Tibial nerve (tissue), 4 donors: ENCODE results near the gene MOSPD3. TPM values are rescaled to one million over a fixed set of nuclear protein-coding genes. Genes with fewer than 3 reads are reported as not detected.

Source experiments
- DNase-seq, 2 donors: peaks; one replicate each; pipeline ENCODE4 v3.0.0-alpha.2; 2019; ENCODE audit warnings: low spot score in 2 of 2
- H3K27ac ChIP-seq, 4 donors: fragments of 200-600 bp; sonication (generic) in 3 of 4; one replicate each; pipeline ENCODE4 v1.5.1; 2017 to 2019; ENCODE audit warnings: mild to moderate bottlenecking in 1 of 4
- H3K27me3 ChIP-seq, 2 donors: fragments of 200-600 bp; sonication (generic) in 1 of 2; one replicate each; pipeline versions ENCODE4 v1.5.1 to v1.6.0; 2017 to 2019
- H3K36me3 ChIP-seq, 3 donors: fragments of 200-600 bp; sonication (generic); one replicate each; pipeline ENCODE4 v1.5.1; 2018 to 2019
- H3K4me1 ChIP-seq, 4 donors: fragments of 200-600 bp; sonication (generic) in 3 of 4; one replicate each; pipeline ENCODE4 v1.5.1; 2017 to 2019
- H3K4me3 ChIP-seq, 4 donors: fragments of 200-600 bp; sonication (generic) in 3 of 4; one replicate each; pipeline ENCODE4 v1.5.1; 2017 to 2019; ENCODE audit warnings: mild to moderate bottlenecking in 1 of 4, moderate library complexity in 1 of 4
- H3K9me3 ChIP-seq, 4 donors: fragments of 200-600 bp; sonication (generic) in 3 of 4; one replicate each; pipeline ENCODE4 v1.5.1; 2017 to 2019
- CTCF ChIP-seq, 5 experiments: fragments of 200-600 bp in 3 of 5; fragments of 450-650 bp in 2 of 5; sonication (generic) in 3 of 5; IDR thresholded peaks; one replicate each; pipeline ENCODE4 v1.5.1; 2016 to 2019; ENCODE audit warnings: antibody characterized with exemption in 5 of 5, mild to moderate bottlenecking in 3 of 5, moderate library complexity in 2 of 5
- EP300 ChIP-seq, 2 donors: sonication (generic); formaldehyde crosslinking; IDR thresholded peaks; one replicate each; pipeline ENCODE4 v1.6.1; 2017; ENCODE audit warnings: antibody characterized with exemption in 2 of 2, mild to moderate bottlenecking in 1 of 2
- POLR2A ChIP-seq, 2 donors: fragments of 450-650 bp; IDR thresholded peaks; one replicate each; pipeline ENCODE4 v1.6.1; 2017; ENCODE audit warnings: antibody characterized with exemption in 2 of 2, mild to moderate bottlenecking in 2 of 2, moderate library complexity in 2 of 2
- WGBS, 2 donors: methylation state at CpG; one replicate each; pipeline ENCODE4 v1.1.5; 2018; 5-methylcytosine and 5-hydroxymethylcytosine counted together
- total RNA-seq, 4 donors: library from RNA; depleted of rRNA; stranded (reverse); fragments of >200 nt; gene quantifications; one replicate each; pipeline ENCODE4 v1.1.0, GENCODE V29; 2016

MOSPD3 gene
- total RNA-seq, 4 donors from 2014 or later: 9.4 to 31.2 (median 24.3) TPM

- Histone ChIP-seq H3K4me1 (peaks cover 0 to 47% (median 24%) of the 10 kb centered on the region in 4 donors), H3K36me3 (peaks cover 3 to 48% (median 28%) of the 10 kb centered on the region in 3 donors), H3K27ac (peak overlapping the region; percentile 87 to 96 (median 94)), H3K4me3 (peak overlapping the region; percentile 70 to 93 (median 84)), H3K27me3 (no peaks in the 10 kb centered on the region), H3K9me3 (no peaks in the 10 kb centered on the region)
- TF ChIP-seq EP300 (IDR thresholded peaks at IDR 0.05): peak in 1 of 2 donors; percentile 36
- TF ChIP-seq POLR2A (IDR thresholded peaks at IDR 0.05): no peak
- DNase-seq: peak; percentile 44 to 58
- 30 to 31% methylated on average over 21 to 23 of the region's 23 CpGs for WGBS, 2 donors
These were observed 28.9 kb upstream of the MOSPD3 start for GRCh38 chr7:100583132-100584053.

GRCh38 chr7:100584054-100584682 is 28.2 kb upstream of the MOSPD3 start:
- no peaks in the 10 kb centered on the region for H3K9me3 ChIP-seq
- TF ChIP-seq CTCF (IDR thresholded peaks at IDR 0.05) (no peak), POLR2A (IDR thresholded peaks at IDR 0.05) (no peak), EP300 (IDR thresholded peaks at IDR 0.05) (no peak)
- H3K36me3 ChIP-seq: peaks cover 3 to 40% (median 26%) of the 10 kb centered on the region in 3 donors
- H3K27ac ChIP-seq: peak overlapping the region; percentile 87 to 96 (median 94)
- H3K4me3 ChIP-seq: peak overlapping the region; percentile 70 to 93 (median 84)
- no peak for DNase-seq
- peaks cover 0 to 47% (median 24%) of the 10 kb centered on the region in 4 donors for H3K4me1 ChIP-seq
- 35 to 38% methylated on average over 15 of the region's 15 CpGs for WGBS, 2 donors
- no peaks in the 10 kb centered on the region for H3K27me3 ChIP-seq

GRCh38 chr7:100584683-100585510 is 27.4 kb upstream of the MOSPD3 start:
- no peak for DNase-seq
- Histone ChIP-seq H3K4me3 (peak overlapping the region; percentile 70 to 93 (median 84)), H3K9me3 (no peaks in the 10 kb centered on the region), H3K27me3 (no peaks in the 10 kb centered on the region), H3K27ac (peak overlapping the region; percentile 87 to 96 (median 94)), H3K36me3 (peaks cover 3 to 33% (median 20%) of the 10 kb centered on the region in 3 donors), H3K4me1 (peaks cover 0 to 52% (median 24%) of the 10 kb centered on the region in 4 donors)
- peak in 1 of 2 donors; percentile 17 for TF ChIP-seq POLR2A (IDR thresholded peaks at IDR 0.05)
- TF ChIP-seq CTCF (IDR thresholded peaks at IDR 0.05): no peak
- no peak for TF ChIP-seq EP300 (IDR thresholded peaks at IDR 0.05)
- WGBS, 2 donors: 4% methylated on average over 17 to 19 of the region's 20 CpGs

GRCh38 chr7:100585511-100586265 is 26.7 kb upstream of the MOSPD3 start, which contains the start of gene LRCH4:
LRCH4 (minus strand) TSS chr7:100586129; CDS start chr7:100586100, 29 bp downstream.
- Histone ChIP-seq H3K27me3 (no peaks in the 10 kb centered on the region), H3K36me3 (peaks cover 3 to 25% (median 18%) of the 10 kb centered on the region in 3 donors), H3K9me3 (no peaks in the 10 kb centered on the region), H3K4me1 (peaks cover 0 to 60% (median 24%) of the 10 kb centered on the region in 4 donors), H3K4me3 (peak within 1 kb of the TSS; percentile 75 to 93 (median 88)), H3K27ac (peak within 1 kb of the TSS; percentile 87 to 96 (median 94))
- WGBS, 2 donors: 0 to 1% methylated on average over 14 to 53 of the region's 61 CpGs
- TF ChIP-seq POLR2A (IDR thresholded peaks at IDR 0.05) (peak; percentile 96 to 99), CTCF (IDR thresholded peaks at IDR 0.05) (peak in 1 of 5 experiments; percentile 57), EP300 (IDR thresholded peaks at IDR 0.05) (peak; percentile 98 to 99)
- DNase-seq: no peak
